SJSA1 (cell line): ENCODE data around the gene TJP3. TPM values are rescaled to one million over a fixed set of nuclear protein-coding genes. Genes with fewer than 3 reads are reported as not detected.
"Not testable (repeated sequence)": the region's sequence is repeated elsewhere in the genome, so short reads cannot be mapped to it uniquely, and the experiment has no call there.

ENCODE experiments used
- DNase-seq, 2 experiments: peaks; one replicate each; pipeline ENCODE4 v3.0.0-alpha.2; 2015 to 2020; ENCODE audit warnings: low spot score in 2 of 2, low read depth in 1 of 2
- H3K27ac ChIP-seq: fragments of 250-450 bp; sonication (Bioruptor Pico); 2 replicates; pipeline ENCODE4 v1.5.1; 2020; ENCODE audit warnings: mild to moderate bottlenecking, moderate library complexity
- H3K27me3 ChIP-seq: fragments of 250-450 bp; sonication (Bioruptor Pico); replicated peaks from 2 replicates; pipeline ENCODE4 v1.5.1; 2020; ENCODE audit warnings: mild to moderate bottlenecking, moderate library complexity
- H3K36me3 ChIP-seq: fragments of 250-450 bp; sonication (Bioruptor Pico); 2 replicates; pipeline ENCODE4 v1.5.1; 2020; ENCODE audit warnings: mild to moderate bottlenecking
- H3K4me1 ChIP-seq: fragments of 250-450 bp; sonication (Bioruptor Pico); replicated peaks from 2 replicates; pipeline ENCODE4 v1.6.1; 2021; ENCODE audit warnings: mild to moderate bottlenecking
- H3K4me3 ChIP-seq: fragments of 250-450 bp; sonication (Bioruptor Pico); 2 replicates; pipeline ENCODE4 v1.5.1; 2020; ENCODE audit warnings: mild to moderate bottlenecking
- H3K9me3 ChIP-seq: fragments of 250-450 bp; sonication (Bioruptor Pico); replicated peaks from 2 replicates; pipeline ENCODE4 v1.5.1; 2020; ENCODE audit warnings: mild to moderate bottlenecking
- total RNA-seq: library from RNA; depleted of rRNA; stranded (reverse); fragments of >200 nt; shearing (Covaris generic); gene quantifications from 2 replicates; pipeline ENCODE4 v1.2.3, GENCODE V29; 2014

TJP3 gene
- total RNA-seq, 1 experiment from 2014 or later = not detected

DNA sequence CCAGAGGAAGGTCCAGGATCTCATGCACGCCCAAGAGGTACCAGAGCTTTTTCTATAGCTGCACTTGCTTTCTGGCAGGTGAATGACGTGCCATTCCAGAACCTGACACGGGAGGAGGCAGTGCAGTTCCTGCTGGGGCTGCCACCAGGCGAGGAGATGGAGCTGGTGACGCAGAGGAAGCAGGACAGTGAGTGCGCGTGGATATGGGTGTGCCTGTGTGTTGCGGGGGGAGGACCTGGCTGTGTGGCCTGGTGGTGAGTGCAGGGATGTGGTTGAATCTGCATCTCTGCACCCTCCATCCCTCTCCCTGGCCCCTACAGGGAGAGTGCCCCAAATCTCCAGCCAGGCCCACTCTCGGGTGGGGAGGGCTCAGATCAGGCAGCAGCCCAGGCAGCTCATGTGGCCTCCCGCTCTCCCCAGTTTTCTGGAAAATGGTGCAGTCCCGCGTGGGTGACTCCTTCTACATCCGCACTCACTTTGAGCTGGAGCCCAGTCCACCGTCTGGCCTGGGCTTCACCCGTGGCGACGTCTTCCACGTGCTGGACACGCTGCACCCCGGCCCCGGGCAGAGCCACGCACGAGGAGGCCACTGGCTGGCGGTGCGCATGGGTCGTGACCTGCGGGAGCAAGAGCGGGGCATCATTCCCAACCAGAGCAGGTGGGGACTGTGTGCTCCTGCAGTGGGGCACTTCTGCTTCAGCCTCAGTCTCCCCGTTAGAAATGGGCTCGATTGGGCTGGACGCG lies 30.5 kb downstream of the TJP3 start:
- Histone ChIP-seq H3K4me1 (peaks cover 12% of the 10 kb centered on the region), H3K4me3 (no peak overlapping the region), H3K27me3 (no peaks in the 10 kb centered on the region), H3K36me3 (no peaks in the 10 kb centered on the region), H3K9me3 (no peaks in the 10 kb centered on the region), H3K27ac (no peak overlapping the region)
- no peak for DNase-seq

DNA sequence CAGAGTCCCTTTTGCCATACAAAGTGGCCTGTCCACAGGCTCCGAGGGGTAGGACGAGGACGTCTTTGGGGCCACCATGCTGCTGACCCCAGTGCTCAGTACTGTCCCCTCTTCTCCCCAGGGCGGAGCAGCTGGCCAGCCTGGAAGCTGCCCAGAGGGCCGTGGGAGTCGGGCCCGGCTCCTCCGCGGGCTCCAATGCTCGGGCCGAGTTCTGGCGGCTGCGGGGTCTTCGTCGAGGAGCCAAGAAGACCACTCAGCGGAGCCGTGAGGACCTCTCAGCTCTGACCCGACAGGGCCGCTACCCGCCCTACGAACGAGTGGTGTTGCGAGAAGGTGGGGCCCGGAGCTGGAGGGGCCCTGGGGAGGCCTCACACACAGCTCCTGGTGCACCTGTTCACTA lies 32.2 kb downstream of the TJP3 start:
- Histone ChIP-seq H3K27me3 (no peaks in the 10 kb centered on the region), H3K27ac (no peak overlapping the region), H3K9me3 (no peaks in the 10 kb centered on the region), H3K4me1 (peaks cover 12% of the 10 kb centered on the region), H3K36me3 (no peaks in the 10 kb centered on the region), H3K4me3 (no peak overlapping the region)
- no peak for DNase-seq

DNA sequence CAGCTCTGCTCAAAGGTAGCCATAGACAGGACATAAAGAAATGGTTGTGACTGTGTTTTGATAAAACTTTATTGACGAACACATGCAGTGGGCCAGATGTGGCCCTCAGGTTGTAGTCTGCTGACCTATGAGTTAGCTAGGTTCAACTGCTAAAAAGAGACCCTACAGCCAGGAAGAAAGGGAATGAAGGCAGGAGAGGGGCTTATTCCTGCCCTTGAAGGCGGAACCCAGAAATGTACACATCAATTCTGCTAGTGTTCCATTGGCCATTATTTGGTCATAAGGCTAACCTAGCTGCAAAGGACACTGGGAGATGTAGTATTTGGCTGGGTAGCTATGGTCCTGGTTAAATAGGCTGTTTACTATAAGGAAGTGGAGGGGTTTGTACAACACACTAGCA lies 35.3 kb downstream of the TJP3 start:
- Histone ChIP-seq H3K4me3 (no peak overlapping the region), H3K36me3 (no peaks in the 10 kb centered on the region), H3K4me1 (peaks cover 12% of the 10 kb centered on the region), H3K27me3 (no peaks in the 10 kb centered on the region), H3K27ac (no peak overlapping the region), H3K9me3 (no peaks in the 10 kb centered on the region)
- no peak for DNase-seq

DNA sequence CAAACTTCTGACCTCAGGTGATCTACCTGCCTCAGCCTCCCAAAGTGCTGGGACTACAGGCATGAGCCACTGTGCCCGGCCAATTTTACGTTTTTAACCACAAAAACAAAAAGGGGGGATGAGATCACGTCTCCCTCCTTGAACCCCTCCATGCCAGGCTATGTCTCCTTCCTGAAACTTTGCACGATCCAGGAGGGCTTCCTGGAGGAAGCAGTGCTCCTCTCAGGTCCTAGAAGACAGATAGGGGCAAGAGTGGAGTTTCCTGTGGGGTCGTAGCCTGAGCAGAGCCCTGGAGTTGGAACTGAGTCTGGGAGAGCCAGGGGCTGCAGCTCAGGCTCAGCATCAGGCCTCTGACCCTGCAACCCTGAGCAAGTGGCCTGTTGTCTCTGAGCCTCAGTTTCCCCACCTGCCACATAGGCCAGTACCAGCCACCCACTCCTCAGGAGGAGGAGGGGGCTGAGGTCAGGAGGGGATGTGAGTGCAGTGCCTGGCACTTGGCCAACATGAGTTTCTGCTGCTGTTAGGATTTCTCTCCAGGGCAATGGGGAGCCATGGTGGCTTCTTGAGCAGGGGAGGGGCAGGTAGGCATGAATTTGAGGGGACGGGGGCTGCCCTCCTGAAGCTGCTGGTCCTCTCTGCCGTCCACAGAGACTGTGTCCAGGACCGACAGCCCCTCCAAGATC lies 37.3 kb downstream of the TJP3 start:
- Histone ChIP-seq H3K4me1 (no peaks in the 10 kb centered on the region), H3K4me3 (no peak overlapping the region), H3K9me3 (no peaks in the 10 kb centered on the region), H3K27ac (no peak overlapping the region), H3K27me3 (no peaks in the 10 kb centered on the region), H3K36me3 (peaks cover 3% of the 10 kb centered on the region)
- DNase-seq = no peak

DNA sequence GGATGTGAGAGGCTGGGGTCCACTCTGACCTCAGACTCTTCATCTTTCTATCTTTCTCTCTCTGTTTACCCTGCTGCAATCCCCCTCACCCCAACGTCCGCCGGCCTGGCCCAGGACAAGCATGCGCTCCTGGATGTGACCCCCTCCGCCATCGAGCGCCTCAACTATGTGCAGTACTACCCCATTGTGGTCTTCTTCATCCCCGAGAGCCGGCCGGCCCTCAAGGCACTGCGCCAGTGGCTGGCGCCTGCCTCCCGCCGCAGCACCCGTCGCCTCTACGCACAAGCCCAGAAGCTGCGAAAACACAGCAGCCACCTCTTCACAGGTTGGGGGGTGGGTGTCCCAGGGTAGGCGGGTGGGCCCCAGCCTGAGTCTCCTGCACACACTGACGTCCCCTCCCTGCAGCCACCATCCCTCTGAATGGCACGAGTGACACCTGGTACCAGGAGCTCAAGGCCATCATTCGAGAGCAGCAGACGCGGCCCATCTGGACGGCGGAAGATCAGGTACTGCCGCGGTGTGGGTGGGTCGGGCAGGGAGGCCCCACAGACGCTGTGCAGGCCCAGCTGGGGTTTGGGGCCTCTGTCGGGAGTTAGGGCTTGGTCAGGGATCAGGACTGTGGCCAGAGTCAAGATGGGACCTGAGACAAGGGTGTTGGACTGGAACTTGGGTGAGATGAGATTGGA lies 38.3 kb downstream of the TJP3 start:
- Histone ChIP-seq H3K4me3 (no peak overlapping the region), H3K36me3 (peaks cover 13% of the 10 kb centered on the region), H3K4me1 (no peaks in the 10 kb centered on the region), H3K27ac (no peak overlapping the region), H3K27me3 (no peaks in the 10 kb centered on the region), H3K9me3 (no peaks in the 10 kb centered on the region)
- no peak for DNase-seq

DNA sequence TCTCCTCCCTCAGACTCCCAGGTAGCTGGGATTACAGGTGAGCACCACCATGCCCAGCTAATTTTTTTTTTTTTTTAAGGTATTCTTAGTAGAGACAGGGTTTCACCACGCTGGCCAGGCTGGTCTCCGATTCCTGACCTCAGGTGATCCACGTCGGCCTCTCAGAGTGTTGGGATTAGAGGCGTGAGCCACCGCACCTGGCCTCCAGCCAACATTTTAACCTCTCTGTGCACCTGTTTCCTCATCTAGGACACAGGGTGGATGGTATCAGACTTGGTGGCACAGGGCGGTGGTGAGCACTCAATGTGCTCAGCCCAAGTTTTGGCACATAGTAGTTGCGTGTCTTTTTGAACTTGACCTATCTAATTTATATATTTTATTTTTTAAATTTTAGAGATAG lies 40.8 kb downstream of the TJP3 start:
- no peaks in the 10 kb centered on the region for H3K9me3 ChIP-seq

DNA sequence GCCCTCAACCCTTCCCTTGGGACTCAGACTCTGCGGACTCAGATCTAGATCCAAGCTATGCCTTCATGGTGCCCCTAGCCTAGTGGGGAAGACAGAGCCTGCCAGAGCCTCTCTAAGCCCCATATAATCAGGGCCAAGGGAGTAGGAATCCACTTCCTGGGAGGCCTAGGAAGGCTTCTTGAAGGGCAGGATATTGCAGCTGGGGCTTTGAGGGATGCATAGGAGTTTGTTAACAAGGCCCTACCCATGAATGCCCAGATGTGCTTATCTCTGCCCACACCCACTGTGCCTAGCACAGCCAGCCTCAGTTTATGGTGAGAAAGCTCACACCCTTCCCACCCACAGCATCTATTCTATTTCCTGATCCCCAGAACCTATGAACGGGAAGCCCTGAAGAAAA lies 42.0 kb downstream of the TJP3 start:
- DNase-seq = no peak
- no peak overlapping the region for H3K4me3 ChIP-seq
- no peak overlapping the region for H3K27ac ChIP-seq
- no peaks in the 10 kb centered on the region for H3K27me3 ChIP-seq
- no peaks in the 10 kb centered on the region for H3K9me3 ChIP-seq
- H3K36me3 ChIP-seq = peaks cover 13% of the 10 kb centered on the region
- H3K4me1 ChIP-seq = no peaks in the 10 kb centered on the region

More for the DNA sequence above, 40.8 kb downstream of the TJP3 start:
- H3K27me3 ChIP-seq = no peaks in the 10 kb centered on the region
- DNase-seq = no peak
- H3K36me3 ChIP-seq = peaks cover 13% of the 10 kb centered on the region
- no peak overlapping the region for H3K27ac ChIP-seq
- H3K4me1 ChIP-seq = no peaks in the 10 kb centered on the region
- no peak overlapping the region for H3K4me3 ChIP-seq

DNA sequence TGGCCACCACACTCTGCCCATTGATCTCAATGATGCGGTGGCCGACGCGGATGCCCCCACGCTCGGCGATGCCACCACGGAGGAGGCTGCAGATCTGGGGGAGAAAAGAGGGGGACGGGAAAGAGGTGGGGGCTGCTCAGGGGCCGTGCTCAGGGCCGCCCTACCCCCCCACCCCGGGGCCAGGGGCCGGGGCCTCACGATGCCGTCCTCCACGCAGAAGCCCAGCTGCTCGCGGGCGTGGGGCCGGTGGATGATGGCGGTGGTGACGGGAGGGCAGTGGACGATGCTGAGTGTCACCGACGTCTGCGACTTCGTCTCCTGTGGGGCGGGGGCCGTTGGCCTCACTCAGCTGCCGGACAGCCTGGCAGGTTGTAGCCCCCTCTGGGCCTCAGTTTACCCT lies 43.1 kb downstream of the TJP3 start:
- Histone ChIP-seq H3K9me3 (no peaks in the 10 kb centered on the region), H3K27me3 (no peaks in the 10 kb centered on the region), H3K36me3 (peaks cover 13% of the 10 kb centered on the region), H3K27ac (no peak overlapping the region), H3K4me3 (no peak overlapping the region), H3K4me1 (no peaks in the 10 kb centered on the region)
- DNase-seq = no peak

DNA sequence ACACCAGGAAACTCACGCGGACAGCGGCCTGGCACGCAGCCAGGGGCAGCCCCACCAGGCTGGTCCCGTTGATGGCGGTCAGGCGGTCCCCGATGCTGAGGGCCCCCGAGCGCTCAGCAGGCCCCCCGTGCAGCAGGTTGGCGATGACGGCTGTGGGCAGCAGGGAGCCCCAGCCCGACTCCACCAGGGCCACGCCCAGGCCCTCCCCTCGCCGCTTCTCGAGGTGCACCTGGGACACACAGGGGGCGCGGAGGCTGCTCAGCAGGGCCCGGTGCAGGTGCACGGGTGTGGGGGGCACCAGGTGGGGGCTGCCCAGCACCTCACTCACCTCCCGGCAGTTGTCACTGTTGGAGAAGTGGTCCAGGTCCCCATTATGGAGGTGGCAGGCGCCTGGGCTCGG lies 44.3 kb downstream of the TJP3 start:
- DNase-seq = no peak
- H3K9me3 ChIP-seq = no peaks in the 10 kb centered on the region
- no peaks in the 10 kb centered on the region for H3K27me3 ChIP-seq
- no peak overlapping the region for H3K27ac ChIP-seq
- no peak overlapping the region for H3K4me3 ChIP-seq
- H3K4me1 ChIP-seq = no peaks in the 10 kb centered on the region
- H3K36me3 ChIP-seq = peaks cover 13% of the 10 kb centered on the region

DNA sequence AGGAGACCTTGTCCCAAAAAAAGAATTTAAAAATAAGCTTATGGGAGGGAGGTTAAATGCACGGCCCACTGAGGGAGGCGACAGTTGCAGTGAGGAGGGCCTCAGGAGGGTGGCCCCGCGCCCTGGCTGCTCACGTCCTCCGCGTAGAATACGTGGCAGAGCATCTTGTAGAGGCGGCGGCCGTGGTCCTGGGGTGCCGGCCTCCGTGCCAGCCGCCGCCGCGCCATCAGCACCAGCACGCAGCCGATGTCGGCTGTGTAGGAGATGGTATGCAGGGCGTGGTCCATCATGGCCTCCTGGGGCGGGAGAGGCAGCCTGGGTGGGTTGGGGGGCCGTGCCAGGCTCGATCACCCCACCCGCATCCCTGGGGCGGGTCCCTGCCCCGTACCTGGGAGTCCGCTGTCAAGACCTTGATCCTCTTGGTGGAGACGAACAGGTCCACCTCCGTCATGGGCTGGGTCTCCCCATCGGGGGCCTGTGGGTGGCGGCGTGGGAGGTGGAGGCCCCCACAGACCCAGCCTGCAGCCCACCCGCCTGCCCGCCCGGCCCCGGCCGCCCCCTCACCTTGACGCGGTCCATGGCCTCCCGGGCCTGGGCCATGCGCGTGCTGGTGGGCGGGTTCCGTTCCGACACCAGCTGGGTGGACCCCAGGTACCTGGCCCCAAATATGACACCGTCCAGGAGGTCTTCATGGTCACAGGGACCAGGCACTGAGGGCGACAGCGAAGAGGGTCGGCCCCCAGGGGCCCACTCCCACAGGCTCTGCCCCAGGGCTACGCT lies 45.6 kb downstream of the TJP3 start:
- no peak for DNase-seq
- H3K27me3 ChIP-seq = no peaks in the 10 kb centered on the region
- H3K4me3 ChIP-seq = no peak overlapping the region
- no peak overlapping the region for H3K27ac ChIP-seq
- H3K4me1 ChIP-seq = no peaks in the 10 kb centered on the region
- no peaks in the 10 kb centered on the region for H3K9me3 ChIP-seq
- peaks cover 22% of the 10 kb centered on the region for H3K36me3 ChIP-seq

DNA sequence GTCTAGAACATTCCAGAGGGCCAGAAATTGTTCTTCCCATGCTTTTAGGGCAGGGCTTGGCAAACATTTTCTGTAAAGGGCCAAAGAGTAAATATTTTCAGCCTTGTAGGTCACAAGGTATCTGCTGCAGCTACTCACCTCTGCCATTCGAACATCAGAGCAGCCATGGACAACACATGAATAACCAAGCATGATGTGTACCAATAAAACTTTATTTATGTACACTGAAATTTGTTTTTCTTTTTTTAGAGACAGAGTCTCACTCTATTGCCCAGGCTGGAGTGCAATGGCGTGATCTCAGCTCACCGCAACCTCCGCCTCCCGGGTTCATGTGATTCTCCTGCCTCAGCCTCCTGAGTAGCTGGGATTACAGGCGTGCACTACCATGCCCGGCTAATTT lies 49.5 kb downstream of the TJP3 start:
- not testable (repeated sequence) for H3K4me3 ChIP-seq, H3K27me3 ChIP-seq, H3K9me3 ChIP-seq, H3K4me1 ChIP-seq, H3K27ac ChIP-seq, DNase-seq
- H3K36me3 ChIP-seq = peaks cover 23% of the 10 kb centered on the region

DNA sequence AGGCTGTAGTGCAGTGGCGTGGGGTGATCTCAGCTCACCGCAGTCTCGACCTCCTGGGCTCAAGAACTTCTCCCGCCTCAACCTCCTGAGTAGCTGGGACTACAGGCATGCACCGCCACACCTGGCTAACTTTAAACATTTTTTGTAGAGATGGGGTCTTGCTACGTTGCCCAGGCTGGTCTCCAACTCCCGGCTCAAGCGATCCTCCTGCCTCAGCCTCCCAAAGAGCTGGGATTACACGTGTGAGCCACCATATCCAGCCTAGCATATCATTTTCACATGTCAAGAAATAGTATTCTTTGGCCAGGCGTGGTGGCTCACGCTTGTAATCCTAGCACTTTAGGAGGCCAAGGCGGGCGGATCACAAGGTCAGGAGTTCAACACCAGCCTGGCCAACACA lies 50.1 kb downstream of the TJP3 start:
- not testable (repeated sequence) for H3K4me3 ChIP-seq, H3K9me3 ChIP-seq, DNase-seq, H3K27ac ChIP-seq, H3K27me3 ChIP-seq
- Histone ChIP-seq H3K36me3 (peaks cover 23% of the 10 kb centered on the region), H3K4me1 (peaks cover 12% of the 10 kb centered on the region)

DNA sequence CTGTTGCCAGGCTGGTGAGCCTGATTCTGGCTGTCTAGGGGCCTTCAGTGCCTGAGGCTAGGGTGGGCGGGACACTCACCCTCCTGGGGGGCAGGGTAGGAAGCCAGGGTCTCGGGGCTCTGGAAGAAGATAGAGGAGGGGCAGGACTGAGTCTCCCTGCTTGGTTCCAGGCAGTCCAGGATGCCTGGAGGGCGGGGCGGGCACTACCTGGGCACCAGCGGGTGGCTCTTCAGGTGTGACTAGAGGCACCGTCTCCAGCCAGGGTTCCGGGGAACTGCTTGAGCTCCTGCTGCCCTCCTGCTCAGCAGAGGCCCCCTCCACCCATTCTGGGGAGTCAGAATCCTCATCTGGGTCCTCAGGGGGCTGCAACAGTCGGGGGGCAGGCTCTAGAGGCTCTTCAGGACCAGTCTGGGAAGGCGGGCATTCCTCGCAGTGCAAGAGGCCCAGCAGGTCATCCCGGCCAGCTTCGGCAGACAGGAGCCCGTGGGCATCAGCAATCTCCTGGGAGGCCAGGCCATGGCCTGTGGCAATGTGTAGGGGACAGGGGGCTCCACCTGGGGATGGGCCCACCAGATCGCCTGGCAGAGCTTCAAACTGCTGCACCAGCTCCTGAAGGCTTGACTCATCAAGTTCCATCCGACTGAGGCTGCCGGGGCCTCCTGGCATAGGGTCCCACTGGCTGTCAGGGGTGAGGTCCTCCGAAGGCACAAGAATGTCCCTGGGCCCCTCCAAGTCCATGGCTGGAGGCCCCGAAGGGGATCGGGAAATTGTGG lies 51.5 kb downstream of the TJP3 start:
- H3K36me3 ChIP-seq = peaks cover 23% of the 10 kb centered on the region; the same call in 1 of the 2 replicates
- H3K27me3 ChIP-seq = no peaks in the 10 kb centered on the region
- no peak for DNase-seq
- no peak overlapping the region for H3K27ac ChIP-seq
- H3K4me3 ChIP-seq = no peak overlapping the region
- H3K4me1 ChIP-seq = peaks cover 13% of the 10 kb centered on the region
- H3K9me3 ChIP-seq = 0 out of 2 replicates have a peak, but pooled peaks cover 2% of the 10 kb centered on the region
